Endodermal cell (in vitro differentiated cells): ENCODE measurements around the gene ACVR1. TPM values are rescaled to one million over a fixed set of nuclear protein-coding genes. Genes with fewer than 3 reads are reported as not detected.

Source experiments
- DNase-seq: peaks from one replicate; pipeline ENCODE4 v3.0.0-alpha.2; 2017
- H3K27ac ChIP-seq: 2 replicates; pipeline ENCODE4 v1.5.1; 2013; ENCODE audit warnings: mild to moderate bottlenecking, low read depth, low read length, moderate library complexity
- H3K27me3 ChIP-seq: 2 replicates; pipeline ENCODE4 v1.6.1; 2013; ENCODE audit warnings: mild to moderate bottlenecking, low read length, moderate library complexity; ENCODE audit not compliant: insufficient read depth, control insufficient read depth, poor library complexity, severe bottlenecking
- H3K36me3 ChIP-seq: 2 replicates; pipeline ENCODE4 v1.7.0; 2013; ENCODE audit warnings: mild to moderate bottlenecking, low read length, moderate library complexity; ENCODE audit not compliant: control insufficient read depth, insufficient read depth
- H3K4me1 ChIP-seq: one replicate; pipeline ENCODE4 v1.7.0; 2013; ENCODE audit warnings: low read length; ENCODE audit not compliant: control insufficient read depth, insufficient read depth
- H3K4me3 ChIP-seq: 2 replicates; pipeline ENCODE4 v1.5.1; 2013; ENCODE audit warnings: mild to moderate bottlenecking, low read length, moderate library complexity
- H3K9ac ChIP-seq: 2 replicates; pipeline ENCODE4 v1.6.1; 2013; ENCODE audit warnings: mild to moderate bottlenecking, low read length, moderate library complexity; ENCODE audit not compliant: poor library complexity, severe bottlenecking; ENCODE audit errors: extremely low read depth
- H3K9me3 ChIP-seq: 2 replicates; pipeline ENCODE4 v1.6.1; 2013; ENCODE audit warnings: mild to moderate bottlenecking, low read length, moderate library complexity; ENCODE audit not compliant: control insufficient read depth
- H3K27ac Mint-ChIP-seq: 2 replicates; pipeline ENCODE4 v1.8.0; 2020; ENCODE audit warnings: mixed read lengths
- H3K27me3 Mint-ChIP-seq: 2 replicates; pipeline ENCODE4 v1.8.0; 2021; ENCODE audit warnings: mild to moderate bottlenecking, mixed read lengths; ENCODE audit not compliant: insufficient read depth
- H3K36me3 Mint-ChIP-seq: 2 replicates; pipeline ENCODE4 v1.8.0; 2020; ENCODE audit warnings: low read depth, mixed read lengths
- H3K4me1 Mint-ChIP-seq: 2 replicates; pipeline ENCODE4 v1.8.0; 2020; ENCODE audit warnings: mixed read lengths
- H3K4me3 Mint-ChIP-seq: 2 replicates; pipeline ENCODE4 v1.8.0; 2020; ENCODE audit warnings: mild to moderate bottlenecking, moderate library complexity, mixed read lengths
- H3K9me3 Mint-ChIP-seq: 2 replicates; pipeline ENCODE4 v1.8.0; 2020; ENCODE audit warnings: mild to moderate bottlenecking, mixed read lengths
- WGBS, 2 experiments: methylation state at CpG; one replicate each; pipeline versions ENCODE4 v1.1.5 to v1.1.7; 2013; ENCODE audit warnings: missing lambda C conversion rate in 2 of 2, mixed read lengths in 1 of 2; ENCODE audit not compliant: insufficient coverage in 1 of 2, insufficient read length in 1 of 2; 5-methylcytosine and 5-hydroxymethylcytosine counted together
- total RNA-seq, 2 donors: library from RNA; stranded (reverse); fragmentation: NEBNext Ultra II Directional in 1 of 2; extraction: Animal tissue kit (Norgen Biotek cat#: 25700) in 1 of 2; gene quantifications; 2 replicates in 1 of 2; 3 replicates in 1 of 2; pipeline ENCODE4 v1.2.1, GENCODE V29; 2021
- TF ChIP-seq, protein P1 (sequence below): fragments of 200-600 bp; sonication (generic); conservative IDR thresholded peaks from 2 replicates; pipeline ENCODE4 v1.5.0; 2021; ENCODE audit warnings: antibody characterized with exemption, mild to moderate bottlenecking

The ACVR1 gene
- total RNA-seq, 2 donors from 2014 or later: 21.1 to 26.9 TPM

DNA sequence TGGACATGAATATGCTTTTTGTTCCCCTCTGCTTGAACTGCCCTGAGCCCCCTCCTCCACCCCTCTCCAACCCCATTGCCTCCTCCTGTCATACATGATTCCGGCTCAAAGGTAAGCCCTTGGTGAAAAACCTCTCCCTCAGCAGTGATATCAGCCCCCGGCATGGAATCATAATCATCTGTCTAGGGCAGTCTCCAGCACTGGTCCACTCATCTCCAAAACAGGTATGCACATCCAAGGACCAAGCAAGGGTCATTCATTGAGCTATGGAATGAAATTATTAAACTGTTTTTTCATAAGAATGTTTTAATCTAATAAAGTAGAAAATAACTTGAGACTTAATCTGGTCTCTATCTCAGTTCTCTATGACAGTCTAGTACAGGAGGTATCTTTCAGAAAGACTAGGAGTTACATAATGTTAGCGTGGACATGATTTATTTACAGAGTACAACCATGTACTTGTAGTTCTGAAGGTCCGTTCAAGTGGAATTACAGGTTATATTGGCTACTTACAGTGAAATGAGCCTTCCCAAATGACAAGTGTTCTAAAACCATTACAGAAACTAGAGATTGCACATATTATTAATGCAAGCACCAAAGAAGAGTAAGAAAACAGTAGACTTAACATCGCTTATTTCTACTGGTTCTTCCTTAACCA is 75.2 kb downstream of the ACVR1 start:
- WGBS, 2 experiments: 97 to 100% methylated on average over 3 to 5 of the region's 5 CpGs
- TF ChIP-seq, protein P1, sequence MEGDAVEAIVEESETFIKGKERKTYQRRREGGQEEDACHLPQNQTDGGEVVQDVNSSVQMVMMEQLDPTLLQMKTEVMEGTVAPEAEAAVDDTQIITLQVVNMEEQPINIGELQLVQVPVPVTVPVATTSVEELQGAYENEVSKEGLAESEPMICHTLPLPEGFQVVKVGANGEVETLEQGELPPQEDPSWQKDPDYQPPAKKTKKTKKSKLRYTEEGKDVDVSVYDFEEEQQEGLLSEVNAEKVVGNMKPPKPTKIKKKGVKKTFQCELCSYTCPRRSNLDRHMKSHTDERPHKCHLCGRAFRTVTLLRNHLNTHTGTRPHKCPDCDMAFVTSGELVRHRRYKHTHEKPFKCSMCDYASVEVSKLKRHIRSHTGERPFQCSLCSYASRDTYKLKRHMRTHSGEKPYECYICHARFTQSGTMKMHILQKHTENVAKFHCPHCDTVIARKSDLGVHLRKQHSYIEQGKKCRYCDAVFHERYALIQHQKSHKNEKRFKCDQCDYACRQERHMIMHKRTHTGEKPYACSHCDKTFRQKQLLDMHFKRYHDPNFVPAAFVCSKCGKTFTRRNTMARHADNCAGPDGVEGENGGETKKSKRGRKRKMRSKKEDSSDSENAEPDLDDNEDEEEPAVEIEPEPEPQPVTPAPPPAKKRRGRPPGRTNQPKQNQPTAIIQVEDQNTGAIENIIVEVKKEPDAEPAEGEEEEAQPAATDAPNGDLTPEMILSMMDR: no peak
- no peak overlapping the region for H3K9ac ChIP-seq
- H3K27me3 Mint-ChIP-seq: no peaks in the 10 kb centered on the region
- H3K36me3 ChIP-seq: peaks cover 13% of the 10 kb centered on the region
- H3K9me3 ChIP-seq: no peaks in the 10 kb centered on the region
- H3K36me3 Mint-ChIP-seq: peaks cover 15% of the 10 kb centered on the region
- no peak overlapping the region for H3K27ac ChIP-seq
- H3K27ac Mint-ChIP-seq: no peak overlapping the region
- no peak overlapping the region for H3K4me3 Mint-ChIP-seq
- no peak for DNase-seq
- H3K4me1 ChIP-seq: no peaks in the 10 kb centered on the region
- no peaks in the 10 kb centered on the region for H3K9me3 Mint-ChIP-seq
- H3K4me3 ChIP-seq: no peak overlapping the region
- no peaks in the 10 kb centered on the region for H3K27me3 ChIP-seq
- H3K4me1 Mint-ChIP-seq: no peaks in the 10 kb centered on the region

DNA sequence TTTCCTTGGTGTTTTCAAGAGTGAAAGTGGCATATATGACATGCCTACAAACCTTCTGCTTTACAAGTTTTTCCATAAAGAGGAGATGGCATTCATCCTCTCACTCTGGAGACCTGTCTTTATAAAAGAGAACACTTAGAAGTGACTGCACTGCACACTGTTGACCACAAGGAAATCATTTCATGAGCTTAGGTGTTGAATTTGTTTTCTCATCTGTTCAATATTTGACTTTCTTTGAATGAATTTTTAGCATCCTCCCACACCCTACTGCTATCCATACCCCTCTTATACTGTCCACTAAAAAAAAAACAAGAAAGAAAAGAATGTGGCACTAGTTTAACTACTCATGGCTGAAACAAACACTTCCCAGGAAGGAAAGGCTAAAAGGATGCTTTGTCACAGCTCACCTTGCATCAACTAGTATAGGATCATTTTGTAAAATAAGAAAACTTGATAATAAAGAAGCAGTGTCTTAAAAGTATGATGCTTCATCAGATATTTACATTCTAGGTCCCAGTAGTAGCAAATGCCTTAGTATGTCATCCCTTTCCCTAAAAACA is 83.0 kb downstream of the ACVR1 start:
- TF ChIP-seq, protein P1: peak; percentile 60
- H3K27me3 ChIP-seq: no peaks in the 10 kb centered on the region
- H3K9ac ChIP-seq: no peak overlapping the region
- no peaks in the 10 kb centered on the region for H3K9me3 ChIP-seq
- no peak overlapping the region for H3K4me3 ChIP-seq
- no peak overlapping the region for H3K4me3 Mint-ChIP-seq
- no peak overlapping the region for H3K27ac Mint-ChIP-seq
- no peak for DNase-seq
- no peaks in the 10 kb centered on the region for H3K27me3 Mint-ChIP-seq
- peaks cover 4% of the 10 kb centered on the region for H3K4me1 ChIP-seq
- no peak overlapping the region for H3K27ac ChIP-seq
- H3K9me3 Mint-ChIP-seq: no peaks in the 10 kb centered on the region
- H3K4me1 Mint-ChIP-seq: peaks cover 12% of the 10 kb centered on the region
- H3K36me3 ChIP-seq: peaks cover 8% of the 10 kb centered on the region
- peaks cover 4% of the 10 kb centered on the region for H3K36me3 Mint-ChIP-seq

DNA sequence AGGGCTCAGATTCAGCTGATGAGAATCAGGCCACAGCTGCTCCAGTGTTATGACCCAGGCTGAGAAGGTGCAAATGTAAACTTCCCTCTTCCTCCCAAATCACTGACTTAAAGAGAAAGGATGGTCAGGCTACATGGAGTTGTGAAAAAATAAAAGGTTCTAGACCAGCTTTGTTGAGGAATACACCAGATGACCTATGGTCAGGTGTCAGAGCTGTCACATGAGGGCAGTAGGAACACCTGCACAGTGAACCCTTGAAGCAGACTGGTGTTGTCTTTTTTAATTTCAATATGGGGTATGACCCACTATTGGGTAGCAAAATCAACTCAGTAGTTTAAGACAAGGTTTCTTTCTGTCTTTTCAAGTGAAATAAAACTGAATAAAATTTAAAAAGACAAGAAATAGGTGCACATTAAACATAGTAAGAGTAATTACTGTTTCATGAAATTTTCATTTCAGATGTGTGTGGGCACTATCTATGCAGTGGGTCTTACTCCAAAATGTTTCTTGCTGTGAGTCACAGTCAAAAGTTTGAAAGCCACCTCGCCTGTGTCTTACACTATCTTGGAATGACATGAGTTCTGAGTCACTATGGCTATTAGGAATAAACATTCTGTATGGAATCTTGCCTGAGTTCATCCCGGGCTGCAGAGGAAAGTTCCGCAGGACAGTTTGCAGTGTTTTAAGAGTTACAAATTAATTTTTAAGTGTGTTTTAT is 83.6 kb downstream of the ACVR1 start:
- Histone ChIP-seq H3K27me3 (no peaks in the 10 kb centered on the region), H3K4me3 (no peak overlapping the region), H3K27ac (no peak overlapping the region), H3K9ac (no peak overlapping the region), H3K36me3 (peaks cover 1% of the 10 kb centered on the region), H3K4me1 (peaks cover 8% of the 10 kb centered on the region), H3K9me3 (no peaks in the 10 kb centered on the region)
- Mint-ChIP-seq H3K27ac (no peak overlapping the region), H3K4me3 (no peak overlapping the region), H3K36me3 (no peaks in the 10 kb centered on the region), H3K27me3 (no peaks in the 10 kb centered on the region), H3K4me1 (peaks cover 19% of the 10 kb centered on the region), H3K9me3 (no peaks in the 10 kb centered on the region)
- no peak for DNase-seq
- WGBS, 2 experiments: 93 to 100% methylated on average over 2 to 3 of the region's 3 CpGs
- TF ChIP-seq, protein P1: no peak
